Neutrophil (primary cell): Measurements from ENCODE around the gene MAPKAPK3.
A peak's percentile ranks its signal among the peaks of the same experiment; 100 is the strongest.

Source experiments
- H3K27ac ChIP-seq: fragments of 200-600 bp; sonication (generic); 2 replicates; pipeline ENCODE4 v1.5.1; 2016; ENCODE audit warnings: mild to moderate bottlenecking, moderate library complexity
- H3K27me3 ChIP-seq: fragments of 200-600 bp; sonication (generic); 2 replicates; pipeline ENCODE4 v1.6.0; 2016; ENCODE audit warnings: mild to moderate bottlenecking
- H3K36me3 ChIP-seq: fragments of 200-600 bp; sonication (generic); 2 replicates; pipeline ENCODE4 v1.5.1; 2017
- H3K4me1 ChIP-seq, 2 experiments: fragments of 200-600 bp in 1 of 2; sonication (generic) in 1 of 2; 1 replicate in 1 of 2; 2 replicates in 1 of 2; pipeline versions ENCODE4 v1.5.1 to v1.6.1; 2013 to 2016; ENCODE audit warnings: low read depth in 1 of 2, low read length in 1 of 2, mild to moderate bottlenecking in 1 of 2, moderate library complexity in 1 of 2; ENCODE audit not compliant: control insufficient read depth in 1 of 2, insufficient read depth in 1 of 2
- H3K4me3 ChIP-seq, 2 experiments: fragments of 200-600 bp in 1 of 2; sonication (generic) in 1 of 2; 1 replicate in 1 of 2; 2 replicates in 1 of 2; pipeline ENCODE4 v1.5.1; 2013 to 2016; ENCODE audit warnings: low read depth in 1 of 2, low read length in 1 of 2, mild to moderate bottlenecking in 1 of 2, moderate library complexity in 1 of 2
- H3K9me3 ChIP-seq: fragments of 200-600 bp; sonication (generic); 2 replicates; pipeline ENCODE4 v1.5.1; 2016
- CTCF ChIP-seq: fragments of 200-600 bp; sonication (generic); IDR thresholded peaks from 2 replicates; pipeline ENCODE4 v1.5.1; 2016; ENCODE audit warnings: antibody characterized with exemption

Gene MAPKAPK3

GRCh38 chr3:50571486-50571885, 45.5 kb upstream of the MAPKAPK3 start:
- no peak overlapping the region for H3K4me3 ChIP-seq
- no peaks in the 10 kb centered on the region for H3K9me3 ChIP-seq
- H3K27me3 ChIP-seq, result peaks cover 10% of the 10 kb centered on the region
- no peak for TF ChIP-seq CTCF
- peaks cover 33 to 36% of the 10 kb centered on the region in 2 experiments for H3K4me1 ChIP-seq
- no peak overlapping the region for H3K27ac ChIP-seq
- H3K36me3 ChIP-seq, result no peaks in the 10 kb centered on the region

- no peak overlapping the region for H3K27ac ChIP-seq
- no peak overlapping the region for H3K4me3 ChIP-seq
- no peaks in the 10 kb centered on the region for H3K36me3 ChIP-seq
Measured at GRCh38 chr3:50572158-50572557, 44.8 kb upstream of the MAPKAPK3 start.

GRCh38 chr3:50572801-50573371, 44.1 kb upstream of the MAPKAPK3 start:
- H3K4me1 ChIP-seq, result peaks cover 23 to 26% of the 10 kb centered on the region in 2 experiments
- no peaks in the 10 kb centered on the region for H3K27me3 ChIP-seq
- no peaks in the 10 kb centered on the region for H3K36me3 ChIP-seq
- H3K27ac ChIP-seq, result no peak overlapping the region
- no peak overlapping the region for H3K4me3 ChIP-seq
- no peaks in the 10 kb centered on the region for H3K9me3 ChIP-seq
- TF ChIP-seq CTCF, result no peak

More at GRCh38 chr3:50572158-50572557, 44.8 kb upstream of the MAPKAPK3 start:
- Histone ChIP-seq H3K4me1 (peaks cover 29 to 33% of the 10 kb centered on the region in 2 experiments), H3K9me3 (no peaks in the 10 kb centered on the region), H3K27me3 (peaks cover 3% of the 10 kb centered on the region)
- peak; percentile 97 for TF ChIP-seq CTCF

GRCh38 chr3:50573566-50574443, 43.1 kb upstream of the MAPKAPK3 start:
- Histone ChIP-seq H3K4me1 (peaks cover 14 to 18% of the 10 kb centered on the region in 2 experiments), H3K27ac (no peak overlapping the region), H3K4me3 (no peak overlapping the region), H3K27me3 (no peaks in the 10 kb centered on the region), H3K9me3 (no peaks in the 10 kb centered on the region), H3K36me3 (no peaks in the 10 kb centered on the region)
- TF ChIP-seq CTCF, result no peak

- Histone ChIP-seq H3K27me3 (no peaks in the 10 kb centered on the region), H3K27ac (no peak overlapping the region), H3K4me1 (peaks cover 11 to 13% of the 10 kb centered on the region in 2 experiments), H3K4me3 (no peak overlapping the region), H3K9me3 (no peaks in the 10 kb centered on the region), H3K36me3 (no peaks in the 10 kb centered on the region)
- no peak for TF ChIP-seq CTCF
Measured at GRCh38 chr3:50574444-50574831, 42.5 kb upstream of the MAPKAPK3 start.
